Right renal pelvis (tissue), 4 donors: ENCODE results near the gene PSMB7. TPM values are rescaled to one million over a fixed set of nuclear protein-coding genes. Genes with fewer than 3 reads are reported as not detected.

Experiments used
- DNase-seq, 4 donors: peaks; one replicate each; pipeline ENCODE4 v3.0.0-alpha.2; 2013; ENCODE audit warnings: low read depth in 4 of 4, low spot score in 3 of 4, missing footprints in 1 of 4
- polyA plus RNA-seq, 4 donors: library from polyadenylated mRNA; unstranded; fragments of 120-200 nt; gene quantifications; one replicate each; pipeline ENCODE4 v1.2.1, GENCODE V29; 2013; ENCODE audit not compliant: insufficient read length in 4 of 4

Gene PSMB7
- polyA plus RNA-seq, 4 donors, result 202 to 226 (median 220) TPM

- no peak for DNase-seq
Measured at GRCh38 chr9:124414612-124415011, 630 bp downstream of the PSMB7 start.

- DNase-seq, result no peak
Measured at GRCh38 chr9:124412228-124412575, 3.0 kb downstream of the PSMB7 start.

- no peak for DNase-seq
Measured at GRCh38 chr9:124411514-124412227, 3.6 kb downstream of the PSMB7 start.

- no peak for DNase-seq
Measured at GRCh38 chr9:124410321-124410913, 4.8 kb downstream of the PSMB7 start.

- DNase-seq, result no peak
Measured at GRCh38 chr9:124409410-124409809, 5.8 kb downstream of the PSMB7 start.

GRCh38 chr9:124403246-124403645 is 12.0 kb downstream of the PSMB7 start:
- DNase-seq, result no peak

- no peak for DNase-seq
Measured at GRCh38 chr9:124399968-124400940, 15.0 kb downstream of the PSMB7 start.

- no peak for DNase-seq
Measured at GRCh38 chr9:124399323-124399967, 15.8 kb downstream of the PSMB7 start.

GRCh38 chr9:124398191-124398935 is 16.9 kb downstream of the PSMB7 start:
- DNase-seq, result no peak

- DNase-seq, result no peak
Measured at GRCh38 chr9:124395826-124396225, 19.4 kb downstream of the PSMB7 start.

- no peak for DNase-seq
Measured at GRCh38 chr9:124394596-124394995, 20.6 kb downstream of the PSMB7 start.

- no peak for DNase-seq
Measured at GRCh38 chr9:124394167-124394566, 21.1 kb downstream of the PSMB7 start.

GRCh38 chr9:124392871-124393460 is 22.3 kb downstream of the PSMB7 start:
- DNase-seq, result no peak

- no peak for DNase-seq
Measured at GRCh38 chr9:124392254-124392870, 22.9 kb downstream of the PSMB7 start.

GRCh38 chr9:124390794-124391658 is 24.2 kb downstream of the PSMB7 start:
- DNase-seq, result no peak

GRCh38 chr9:124389146-124389939 is 25.9 kb downstream of the PSMB7 start:
- DNase-seq, result no peak

- DNase-seq, result no peak
Measured at GRCh38 chr9:124388275-124389048, 26.8 kb downstream of the PSMB7 start.
